Measurements from ENCODE around the gene RBFOX2.

The RBFOX2 gene

DNA sequence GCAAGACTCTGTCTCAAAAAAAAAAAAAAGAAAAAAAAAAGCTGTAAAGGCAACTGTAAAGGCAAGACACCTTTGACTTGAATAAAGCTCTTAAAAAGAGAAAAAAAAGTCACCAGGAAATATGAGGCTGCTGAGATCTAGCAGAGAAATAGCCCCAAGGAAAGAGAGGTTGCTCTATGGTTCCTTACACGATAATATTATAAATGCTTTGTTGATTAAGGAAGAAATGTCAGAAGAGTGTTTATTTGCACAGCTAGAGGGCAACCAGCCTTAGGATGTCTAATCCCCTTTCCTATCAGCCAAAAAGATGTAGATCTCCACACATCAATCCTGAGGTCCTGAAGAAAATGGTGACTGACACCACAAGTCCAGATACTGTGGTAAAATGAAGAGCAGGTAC is 32.0 kb downstream of the RBFOX2 start:
- TF ChIP-seq RAD21 (IDR thresholded peaks at IDR 0.05; ENCODE audit: low read depth) = no peak
- TF ChIP-seq, protein P1, sequence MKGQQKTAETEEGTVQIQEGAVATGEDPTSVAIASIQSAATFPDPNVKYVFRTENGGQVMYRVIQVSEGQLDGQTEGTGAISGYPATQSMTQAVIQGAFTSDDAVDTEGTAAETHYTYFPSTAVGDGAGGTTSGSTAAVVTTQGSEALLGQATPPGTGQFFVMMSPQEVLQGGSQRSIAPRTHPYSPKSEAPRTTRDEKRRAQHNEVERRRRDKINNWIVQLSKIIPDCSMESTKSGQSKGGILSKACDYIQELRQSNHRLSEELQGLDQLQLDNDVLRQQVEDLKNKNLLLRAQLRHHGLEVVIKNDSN (IDR thresholded peaks at IDR 0.05) = no peak
- TF ChIP-seq, protein P2, sequence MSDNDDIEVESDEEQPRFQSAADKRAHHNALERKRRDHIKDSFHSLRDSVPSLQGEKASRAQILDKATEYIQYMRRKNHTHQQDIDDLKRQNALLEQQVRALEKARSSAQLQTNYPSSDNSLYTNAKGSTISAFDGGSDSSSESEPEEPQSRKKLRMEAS (IDR thresholded peaks at IDR 0.05) = no peak
- no peak for TF ChIP-seq YY1 (IDR thresholded peaks at IDR 0.05; ENCODE audit: low read depth)
- TF ChIP-seq EGR1 (IDR thresholded peaks at IDR 0.05) = no peak
- no peak for TF ChIP-seq TCF12 (IDR thresholded peaks at IDR 0.05; ENCODE audit: low read depth)
- no peak for TF ChIP-seq ZBTB7A (IDR thresholded peaks at IDR 0.05; ENCODE audit: low read depth)
- TF ChIP-seq EP300 (IDR thresholded peaks at IDR 0.05; ENCODE audit: borderline replicate concordance) = no peak
- no peak for TF ChIP-seq TAF1 (IDR thresholded peaks at IDR 0.05; ENCODE audit: low read depth)
- TF ChIP-seq TEAD4 (IDR thresholded peaks at IDR 0.05) = no peak
- TF ChIP-seq CEBPB (IDR thresholded peaks at IDR 0.05) = no peak

DNA sequence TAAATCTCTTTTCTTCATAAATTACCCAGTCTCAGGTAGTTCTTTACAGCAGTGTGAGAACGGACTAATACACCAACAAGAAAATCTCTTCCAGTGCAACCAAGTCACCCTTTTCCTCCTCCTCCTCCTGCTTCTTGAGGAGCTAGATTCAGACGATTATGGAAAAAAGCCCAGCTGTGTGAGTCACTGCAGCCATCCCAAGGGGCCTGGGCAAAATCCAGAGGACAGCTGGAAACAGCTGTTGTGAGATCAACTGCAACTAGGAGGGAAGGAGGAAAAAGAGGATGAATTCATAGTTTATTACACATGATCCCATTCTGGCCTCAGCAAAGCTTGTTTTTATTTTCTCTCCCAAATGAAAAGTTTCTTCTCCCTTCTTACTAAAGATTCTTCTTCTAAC is 32.9 kb downstream of the RBFOX2 start:
- TF ChIP-seq, protein P2 (IDR thresholded peaks at IDR 0.05) = no peak
- TF ChIP-seq RAD21 (IDR thresholded peaks at IDR 0.05; ENCODE audit: low read depth) (no peak), YY1 (IDR thresholded peaks at IDR 0.05; ENCODE audit: low read depth) (no peak), TEAD4 (IDR thresholded peaks at IDR 0.05) (no peak), EP300 (IDR thresholded peaks at IDR 0.05; ENCODE audit: borderline replicate concordance) (no peak), CEBPB (IDR thresholded peaks at IDR 0.05) (no peak), TCF12 (IDR thresholded peaks at IDR 0.05; ENCODE audit: low read depth) (no peak)
- TF ChIP-seq, protein P1 (IDR thresholded peaks at IDR 0.05) = no peak
- TF ChIP-seq, protein P3, sequence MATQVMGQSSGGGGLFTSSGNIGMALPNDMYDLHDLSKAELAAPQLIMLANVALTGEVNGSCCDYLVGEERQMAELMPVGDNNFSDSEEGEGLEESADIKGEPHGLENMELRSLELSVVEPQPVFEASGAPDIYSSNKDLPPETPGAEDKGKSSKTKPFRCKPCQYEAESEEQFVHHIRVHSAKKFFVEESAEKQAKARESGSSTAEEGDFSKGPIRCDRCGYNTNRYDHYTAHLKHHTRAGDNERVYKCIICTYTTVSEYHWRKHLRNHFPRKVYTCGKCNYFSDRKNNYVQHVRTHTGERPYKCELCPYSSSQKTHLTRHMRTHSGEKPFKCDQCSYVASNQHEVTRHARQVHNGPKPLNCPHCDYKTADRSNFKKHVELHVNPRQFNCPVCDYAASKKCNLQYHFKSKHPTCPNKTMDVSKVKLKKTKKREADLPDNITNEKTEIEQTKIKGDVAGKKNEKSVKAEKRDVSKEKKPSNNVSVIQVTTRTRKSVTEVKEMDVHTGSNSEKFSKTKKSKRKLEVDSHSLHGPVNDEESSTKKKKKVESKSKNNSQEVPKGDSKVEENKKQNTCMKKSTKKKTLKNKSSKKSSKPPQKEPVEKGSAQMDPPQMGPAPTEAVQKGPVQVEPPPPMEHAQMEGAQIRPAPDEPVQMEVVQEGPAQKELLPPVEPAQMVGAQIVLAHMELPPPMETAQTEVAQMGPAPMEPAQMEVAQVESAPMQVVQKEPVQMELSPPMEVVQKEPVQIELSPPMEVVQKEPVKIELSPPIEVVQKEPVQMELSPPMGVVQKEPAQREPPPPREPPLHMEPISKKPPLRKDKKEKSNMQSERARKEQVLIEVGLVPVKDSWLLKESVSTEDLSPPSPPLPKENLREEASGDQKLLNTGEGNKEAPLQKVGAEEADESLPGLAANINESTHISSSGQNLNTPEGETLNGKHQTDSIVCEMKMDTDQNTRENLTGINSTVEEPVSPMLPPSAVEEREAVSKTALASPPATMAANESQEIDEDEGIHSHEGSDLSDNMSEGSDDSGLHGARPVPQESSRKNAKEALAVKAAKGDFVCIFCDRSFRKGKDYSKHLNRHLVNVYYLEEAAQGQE (IDR thresholded peaks at IDR 0.05; ENCODE audit: low read depth) = no peak

DNA sequence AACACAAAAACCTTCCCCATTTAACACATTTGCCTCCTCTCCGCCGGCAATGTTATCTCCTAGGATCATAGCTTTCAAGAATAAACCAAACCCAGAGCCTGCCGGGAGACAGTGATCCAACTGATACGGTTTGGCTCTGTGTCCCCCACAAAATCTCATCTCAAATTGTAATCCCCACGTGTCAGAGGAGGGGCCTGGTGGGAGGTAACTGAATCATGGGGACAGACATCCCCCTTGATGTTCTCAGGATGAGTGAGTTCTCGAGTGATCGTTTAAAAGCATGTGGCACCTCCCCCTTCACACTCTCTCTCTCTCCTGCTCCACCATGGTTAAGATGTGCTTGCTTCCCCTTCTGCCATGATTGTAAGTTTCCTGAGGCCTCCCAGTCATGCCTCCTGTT is 33.3 kb downstream of the RBFOX2 start:
- TF ChIP-seq TEAD4 (IDR thresholded peaks at IDR 0.05) = no peak

DNA sequence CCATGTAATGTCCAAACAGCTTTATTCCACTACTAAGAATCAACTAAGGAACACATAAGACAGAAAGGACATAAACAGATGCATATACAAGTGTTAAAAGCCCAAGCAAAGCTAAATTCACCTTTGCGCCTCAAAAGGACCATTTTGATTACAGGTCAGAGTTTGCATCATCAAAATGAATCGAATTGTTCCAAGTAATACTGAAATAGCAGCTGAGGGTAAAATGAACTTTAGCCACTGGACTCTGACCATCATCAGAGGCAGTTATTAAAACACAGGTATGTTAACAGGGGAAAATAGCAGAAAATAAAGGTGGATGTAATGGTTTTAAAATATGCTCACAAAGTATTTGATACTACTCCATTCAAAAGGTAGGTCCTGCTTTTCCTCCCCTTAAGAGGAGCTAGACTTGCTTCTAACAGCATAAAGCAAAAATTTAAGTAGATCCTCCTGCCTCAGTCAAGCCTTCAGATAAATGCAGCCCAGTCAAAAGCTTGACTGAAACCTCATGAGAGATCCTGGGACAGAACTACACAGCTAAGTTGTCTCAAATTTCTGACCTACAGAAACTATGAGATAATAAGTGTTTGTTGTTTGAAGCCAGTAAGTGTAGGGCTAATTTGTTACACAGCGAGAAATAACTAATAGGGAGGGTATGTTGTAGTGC is 35.4 kb downstream of the RBFOX2 start:
- TF ChIP-seq TCF12 (IDR thresholded peaks at IDR 0.05; ENCODE audit: low read depth) (no peak), TEAD4 (IDR thresholded peaks at IDR 0.05) (no peak), CEBPB (IDR thresholded peaks at IDR 0.05) (no peak), EP300 (IDR thresholded peaks at IDR 0.05; ENCODE audit: borderline replicate concordance) (no peak), EGR1 (IDR thresholded peaks at IDR 0.05) (no peak)
- TF ChIP-seq, protein P2 (IDR thresholded peaks at IDR 0.05) = no peak

DNA sequence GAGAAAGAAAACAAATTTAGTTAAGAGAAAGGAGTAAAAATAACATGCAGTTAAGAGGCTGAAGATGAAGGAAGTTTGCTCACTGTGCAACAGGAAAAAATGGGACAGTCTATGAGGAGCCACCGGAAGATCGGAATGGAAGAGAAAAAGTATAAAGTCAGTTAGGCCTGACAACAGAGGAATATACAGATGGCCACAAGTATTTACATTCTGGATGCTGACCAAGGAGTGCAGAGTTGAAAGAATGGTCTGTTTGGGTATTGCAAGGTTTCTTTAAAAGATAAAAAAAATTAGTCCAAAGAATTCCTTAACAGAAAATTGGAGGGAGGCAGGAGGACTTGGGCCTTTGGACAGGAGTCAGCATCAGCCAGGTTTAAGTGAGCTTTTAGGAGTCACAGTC is 37.5 kb downstream of the RBFOX2 start:
- no peak for TF ChIP-seq CREB1 (IDR thresholded peaks at IDR 0.05; ENCODE audit: low read depth)
- TF ChIP-seq, protein P1 (IDR thresholded peaks at IDR 0.05) = no peak
- no peak for TF ChIP-seq TEAD4 (IDR thresholded peaks at IDR 0.05)
- no peak for TF ChIP-seq EGR1 (IDR thresholded peaks at IDR 0.05)
- TF ChIP-seq TAF1 (IDR thresholded peaks at IDR 0.05; ENCODE audit: low read depth) = no peak
- TF ChIP-seq, protein P2 (IDR thresholded peaks at IDR 0.05) = no peak
- TF ChIP-seq EP300 (IDR thresholded peaks at IDR 0.05; ENCODE audit: borderline replicate concordance) = no peak

DNA sequence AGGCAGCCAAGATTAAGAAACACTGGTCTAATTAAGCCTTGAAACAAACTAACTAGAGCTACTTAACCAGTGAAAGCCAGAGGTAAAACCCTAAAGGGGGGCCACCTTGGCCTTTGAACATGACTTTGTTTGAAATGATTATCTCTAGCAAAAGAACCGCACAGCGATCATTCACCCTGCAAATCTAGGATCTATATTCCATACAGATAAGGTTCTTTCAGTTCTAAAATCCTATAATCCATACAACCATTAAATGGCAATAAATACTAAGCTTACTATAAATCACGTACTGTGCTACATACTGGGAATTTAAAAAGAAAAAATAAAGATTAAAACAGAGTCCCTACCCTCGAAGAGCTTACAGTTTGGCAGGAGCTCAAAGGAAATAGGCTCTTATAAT is 40.6 kb downstream of the RBFOX2 start:
- TF ChIP-seq, protein P2 (IDR thresholded peaks at IDR 0.05) = no peak
- TF ChIP-seq RAD21 (IDR thresholded peaks at IDR 0.05; ENCODE audit: low read depth) (no peak), NFIC (IDR thresholded peaks at IDR 0.05) (no peak), TCF12 (IDR thresholded peaks at IDR 0.05; ENCODE audit: low read depth) (no peak), EGR1 (IDR thresholded peaks at IDR 0.05) (no peak), FOXM1 (IDR thresholded peaks at IDR 0.05; ENCODE audit: borderline replicate concordance, low read depth) (no peak), CREB1 (IDR thresholded peaks at IDR 0.05; ENCODE audit: low read depth) (no peak), ZBTB7A (IDR thresholded peaks at IDR 0.05; ENCODE audit: low read depth) (no peak), TEAD4 (IDR thresholded peaks at IDR 0.05) (no peak)
- TF ChIP-seq, protein P3 (IDR thresholded peaks at IDR 0.05; ENCODE audit: low read depth) = no peak
- TF ChIP-seq, protein P1 (IDR thresholded peaks at IDR 0.05) = no peak

Data from Ishikawa (cell line).